Measurements from ENCODE around the gene CASP10.

DNA sequence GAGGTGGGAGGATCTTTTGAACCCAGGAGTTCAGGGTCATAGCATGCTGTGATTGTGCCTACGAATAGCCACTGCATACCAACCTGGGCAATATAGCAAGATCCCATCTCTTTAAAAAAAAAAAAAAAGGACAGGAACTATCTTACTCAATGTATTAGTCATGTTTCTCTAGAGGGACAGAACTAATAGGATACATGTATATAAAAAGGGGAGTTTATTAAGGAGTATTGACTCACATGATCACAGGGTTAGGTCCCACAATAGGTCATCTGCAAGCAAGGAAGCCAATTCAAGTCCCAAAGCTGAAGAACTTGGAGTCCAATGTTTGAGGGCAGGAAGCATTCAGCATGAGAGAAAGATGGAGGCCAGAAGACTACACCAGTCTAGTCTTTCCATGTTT lies 18.8 kb upstream of the CASP10 start:
- TF ChIP-seq POLR2A (IDR thresholded peaks at IDR 0.05), result no peak
- TF ChIP-seq CTCF (IDR thresholded peaks at IDR 0.05), result no peak

Data from esophagus squamous epithelium (tissue), 4 donors.